Measurements from ENCODE around the gene C3AR1.
A peak's percentile ranks its signal among the peaks of the same experiment; 100 is the strongest.
"Not testable (repeated sequence)": the region's sequence is repeated elsewhere in the genome, so short reads cannot be mapped to it uniquely, and the experiment has no call there.

Gene C3AR1

GRCh38 chr12:8065991-8066594, at the start of gene C3AR1:
Gene C3AR1 (minus strand): TSS chr12:8066359. CDS start chr12:8060185, 6,174 bp downstream.
- no peak within 1 kb of the TSS for H3K4me3 ChIP-seq (ENCODE audit: low read depth, low read length)

- H3K4me3 ChIP-seq (ENCODE audit: low read depth, low read length) = not testable (repeated sequence)
Measured at GRCh38 chr12:8113117-8113516, 47.0 kb upstream of the C3AR1 start.

GRCh38 chr12:8108808-8109398, 42.7 kb upstream of the C3AR1 start:
- no peak overlapping the region for H3K4me3 ChIP-seq (ENCODE audit: low read depth, low read length)

GRCh38 chr12:8099235-8099634, 33.1 kb upstream of the C3AR1 start:
- no peak overlapping the region for H3K4me3 ChIP-seq (ENCODE audit: low read depth, low read length)

- no peak overlapping the region for H3K4me3 ChIP-seq (ENCODE audit: low read depth, low read length)
Measured at GRCh38 chr12:8096281-8096915, 30.2 kb upstream of the C3AR1 start.

GRCh38 chr12:8093291-8093690, 27.1 kb upstream of the C3AR1 start:
- H3K4me3 ChIP-seq (ENCODE audit: low read depth, low read length) = no peak overlapping the region

- H3K4me3 ChIP-seq (ENCODE audit: low read depth, low read length) = no peak overlapping the region
Measured at GRCh38 chr12:8089716-8090115, 23.6 kb upstream of the C3AR1 start.

- not testable (repeated sequence) for H3K4me3 ChIP-seq (ENCODE audit: low read depth, low read length)
Measured at GRCh38 chr12:8089277-8089676, 23.1 kb upstream of the C3AR1 start.

GRCh38 chr12:8088574-8088973, 22.4 kb upstream of the C3AR1 start:
- no peak overlapping the region for H3K4me3 ChIP-seq (ENCODE audit: low read depth, low read length)

- H3K4me3 ChIP-seq (ENCODE audit: low read depth, low read length) = no peak overlapping the region
Measured at GRCh38 chr12:8087666-8088065, 21.5 kb upstream of the C3AR1 start.

- H3K4me3 ChIP-seq (ENCODE audit: low read depth, low read length) = not testable (repeated sequence)
Measured at GRCh38 chr12:8084351-8084750, 18.2 kb upstream of the C3AR1 start.

- peak overlapping the region; percentile 100 for H3K4me3 ChIP-seq (ENCODE audit: low read depth, low read length)
Measured at GRCh38 chr12:8082808-8083100, 16.6 kb upstream of the C3AR1 start.

GRCh38 chr12:8081251-8081920, 15.2 kb upstream of the C3AR1 start:
- H3K4me3 ChIP-seq (ENCODE audit: low read depth, low read length) = peak overlapping the region; percentile 100

GRCh38 chr12:8080120-8080519, 14.0 kb upstream of the C3AR1 start:
- no peak overlapping the region for H3K4me3 ChIP-seq (ENCODE audit: low read depth, low read length)

- H3K4me3 ChIP-seq (ENCODE audit: low read depth, low read length) = no peak overlapping the region
Measured at GRCh38 chr12:8078916-8079315, 12.8 kb upstream of the C3AR1 start.

- H3K4me3 ChIP-seq (ENCODE audit: low read depth, low read length) = no peak overlapping the region
Measured at GRCh38 chr12:8078398-8078797, 12.2 kb upstream of the C3AR1 start.

- H3K4me3 ChIP-seq (ENCODE audit: low read depth, low read length) = no peak overlapping the region
Measured at GRCh38 chr12:8077207-8077606, 11.0 kb upstream of the C3AR1 start.

GRCh38 chr12:8076366-8076765, 10.2 kb upstream of the C3AR1 start:
- H3K4me3 ChIP-seq (ENCODE audit: low read depth, low read length) = no peak overlapping the region

GRCh38 chr12:8075935-8076334, 9.8 kb upstream of the C3AR1 start:
- no peak overlapping the region for H3K4me3 ChIP-seq (ENCODE audit: low read depth, low read length)

GRCh38 chr12:8071820-8072219, 5.7 kb upstream of the C3AR1 start:
- not testable (repeated sequence) for H3K4me3 ChIP-seq (ENCODE audit: low read depth, low read length)

- H3K4me3 ChIP-seq (ENCODE audit: low read depth, low read length) = no peak overlapping the region
Measured at GRCh38 chr12:8069582-8069981, 3.4 kb upstream of the C3AR1 start.

- no peak overlapping the region for H3K4me3 ChIP-seq (ENCODE audit: low read depth, low read length)
Measured at GRCh38 chr12:8064131-8064530, 2.0 kb downstream of the C3AR1 start.
